Colonic mucosa (tissue), 4 donors: ENCODE data around the gene CACNA1A. TPM values are rescaled to one million over a fixed set of nuclear protein-coding genes. Genes with fewer than 3 reads are reported as not detected.

ENCODE experiments used
- DNase-seq: peaks from one replicate; pipeline ENCODE4 v3.0.0-alpha.2; 2020
- H3K27ac ChIP-seq: fragments of 200-600 bp; one replicate; pipeline ENCODE4 v1.8.0; 2021
- H3K27me3 ChIP-seq: fragments of 200-600 bp; one replicate; pipeline ENCODE4 v1.8.0; 2021
- H3K36me3 ChIP-seq: fragments of 200-600 bp; one replicate; pipeline ENCODE4 v1.8.0; 2021
- H3K4me1 ChIP-seq: fragments of 200-600 bp; one replicate; pipeline ENCODE4 v1.8.0; 2021; ENCODE audit warnings: mild to moderate bottlenecking
- H3K4me3 ChIP-seq: fragments of 200-600 bp; one replicate; pipeline ENCODE4 v1.8.0; 2021
- H3K9ac ChIP-seq, 2 donors: one replicate each; pipeline ENCODE4 v1.7.0; 2013; ENCODE audit warnings: control low read depth in 2 of 2, low read depth in 2 of 2, low read length in 2 of 2
- H3K9me3 ChIP-seq: fragments of 200-600 bp; one replicate; pipeline ENCODE4 v1.8.0; 2021
- CTCF ChIP-seq: fragments of 200-600 bp; IDR thresholded peaks from one replicate; pipeline ENCODE4 v1.8.0; 2022; ENCODE audit warnings: antibody characterized with exemption, mild to moderate bottlenecking
- intact Hi-C: fragments of 100-400 bp; cut with DNase I; formaldehyde crosslinking; loops from one replicate; pipeline ENCODE4 v1.14.1; 2022
- total RNA-seq, 2 donors: library from RNA; stranded (reverse); fragmentation: NEBNext Ultra II Directional in 1 of 2; extraction: Animal tissue kit (Norgen Biotek cat#: 25700) in 1 of 2; gene quantifications; one replicate each; pipeline ENCODE4 v1.2.1, GENCODE V29; 2021
- donor health status: healthy.
- donor health status: DM: no; HTN: no; CAD: no.
- donor health status: DM: no; HTN: no; CAD: no.

Gene CACNA1A
- total RNA-seq, 2 donors from 2014 or later = 4.9 to 6.1 TPM

- H3K4me3 ChIP-seq = no peak overlapping the region
- no peak for DNase-seq
- TF ChIP-seq CTCF = no peak
- intact Hi-C loops = no loop called here
- no peak overlapping the region for H3K27ac ChIP-seq
- no peaks in the 10 kb centered on the region for H3K36me3 ChIP-seq
- no peaks in the 10 kb centered on the region for H3K9me3 ChIP-seq
- H3K4me1 ChIP-seq = no peaks in the 10 kb centered on the region
- H3K27me3 ChIP-seq = no peaks in the 10 kb centered on the region
- H3K9ac ChIP-seq = no peak overlapping the region
Measured at GRCh38 chr19:13356185-13356584, 150.1 kb downstream of the CACNA1A start.

- Histone ChIP-seq H3K4me1 (no peaks in the 10 kb centered on the region), H3K9ac (no peak overlapping the region), H3K27ac (no peak overlapping the region), H3K27me3 (no peaks in the 10 kb centered on the region), H3K9me3 (no peaks in the 10 kb centered on the region), H3K4me3 (no peak overlapping the region), H3K36me3 (no peaks in the 10 kb centered on the region)
- no peak for TF ChIP-seq CTCF
- DNase-seq = no peak
- intact Hi-C loops = no loop called here
Measured at GRCh38 chr19:13355356-13355755, 150.9 kb downstream of the CACNA1A start.

GRCh38 chr19:13353625-13354024, 152.7 kb downstream of the CACNA1A start:
- Histone ChIP-seq H3K9me3 (no peaks in the 10 kb centered on the region), H3K27me3 (no peaks in the 10 kb centered on the region), H3K27ac (no peak overlapping the region), H3K36me3 (no peaks in the 10 kb centered on the region), H3K4me1 (no peaks in the 10 kb centered on the region), H3K9ac (no peak overlapping the region), H3K4me3 (no peak overlapping the region)
- intact Hi-C loops = no loop called here
- TF ChIP-seq CTCF = no peak
- no peak for DNase-seq

- Histone ChIP-seq H3K9me3 (no peaks in the 10 kb centered on the region), H3K4me1 (no peaks in the 10 kb centered on the region), H3K27me3 (no peaks in the 10 kb centered on the region), H3K27ac (no peak overlapping the region), H3K4me3 (no peak overlapping the region), H3K36me3 (no peaks in the 10 kb centered on the region), H3K9ac (no peak overlapping the region)
- intact Hi-C loops = no loop called here
- no peak for DNase-seq
- TF ChIP-seq CTCF = no peak
Measured at GRCh38 chr19:13350759-13351158, 155.5 kb downstream of the CACNA1A start.

- Histone ChIP-seq H3K9ac (no peak overlapping the region), H3K27ac (no peak overlapping the region), H3K4me1 (no peaks in the 10 kb centered on the region), H3K27me3 (no peaks in the 10 kb centered on the region), H3K9me3 (no peaks in the 10 kb centered on the region), H3K4me3 (no peak overlapping the region), H3K36me3 (no peaks in the 10 kb centered on the region)
- no peak for TF ChIP-seq CTCF
- intact Hi-C loops = no loop called here
- no peak for DNase-seq
Measured at GRCh38 chr19:13350072-13350471, 156.2 kb downstream of the CACNA1A start.

GRCh38 chr19:13347367-13347766, 158.9 kb downstream of the CACNA1A start:
- intact Hi-C loops = no loop called here
- Histone ChIP-seq H3K9me3 (no peaks in the 10 kb centered on the region), H3K4me3 (no peak overlapping the region), H3K36me3 (no peaks in the 10 kb centered on the region), H3K27ac (no peak overlapping the region), H3K9ac (no peak overlapping the region), H3K27me3 (no peaks in the 10 kb centered on the region), H3K4me1 (no peaks in the 10 kb centered on the region)
- no peak for TF ChIP-seq CTCF
- no peak for DNase-seq
